Anterior cingulate cortex (tissue), 58 donors: ENCODE measurements around the gene ZNF268.
"Not testable (repeated sequence)": the region's sequence is repeated elsewhere in the genome, so short reads cannot be mapped to it uniquely, and the experiment has no call there.

ENCODE experiments used
- DNase-seq, 58 donors: peaks; one replicate each; lab custom pipeline; 2025; lab: John Stamatoyannopoulos, UW

Gene ZNF268

DNA sequence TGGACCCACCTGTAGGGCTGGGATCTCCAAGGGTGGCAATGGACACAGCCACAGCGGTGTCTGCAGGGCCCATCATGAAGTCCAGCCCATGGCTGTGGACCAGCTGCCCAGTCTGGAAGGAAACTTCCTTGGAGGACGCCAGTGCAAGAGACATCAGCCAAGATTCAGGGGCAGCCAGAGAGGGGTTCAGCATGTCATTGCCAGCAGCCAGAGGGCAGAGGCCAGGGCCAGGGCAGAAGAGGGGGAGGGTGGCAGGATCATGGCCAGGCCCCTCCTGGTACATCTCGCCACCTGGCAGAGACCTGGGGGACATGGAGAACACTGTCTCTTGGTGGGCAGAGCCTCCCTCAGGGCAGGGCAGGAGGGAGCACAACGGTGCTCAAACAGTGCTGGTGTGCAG, 44.2 kb downstream of the ZNF268 start:
- DNase-seq: no peak

- no peak for DNase-seq
Measured at GRCh38 chr12:133226690-133227089, 45.4 kb downstream of the ZNF268 start.

- DNase-seq: no peak
Measured at GRCh38 chr12:133227281-133227852, 46.1 kb downstream of the ZNF268 start.

- DNase-seq: no peak
Measured at GRCh38 chr12:133231001-133231400, 49.7 kb downstream of the ZNF268 start.

- DNase-seq: no peak
Measured at GRCh38 chr12:133233006-133233405, 51.7 kb downstream of the ZNF268 start.

DNA sequence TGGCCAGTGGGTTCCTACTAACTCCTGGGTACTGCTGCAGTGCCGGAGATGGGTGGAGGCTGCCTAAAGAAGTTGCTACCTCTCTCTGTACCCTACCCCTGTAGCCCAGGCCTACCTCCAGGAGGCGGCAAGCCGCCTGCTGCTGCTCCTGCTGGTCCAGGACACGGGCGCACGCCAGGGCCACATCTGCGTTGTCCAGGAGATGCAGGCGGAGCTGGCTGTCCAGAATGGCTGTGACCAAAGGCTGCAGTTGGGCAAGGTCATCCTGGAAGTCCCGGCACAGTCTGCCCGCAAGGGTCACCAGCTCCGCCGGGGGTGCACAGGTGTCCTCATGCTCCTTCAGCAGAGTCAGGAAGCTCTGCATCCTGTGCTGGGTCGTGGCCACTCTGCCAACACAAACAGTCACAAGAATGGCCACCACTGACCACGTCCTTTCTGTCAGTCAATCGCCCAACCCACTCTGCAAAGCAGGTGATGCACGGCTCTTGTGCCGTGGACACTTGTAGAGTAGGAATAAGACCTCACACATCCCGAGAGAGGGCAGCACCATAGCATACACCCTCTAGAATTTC, 52.8 kb downstream of the ZNF268 start:
- no peak for DNase-seq

GRCh38 chr12:133234971-133235370, 53.7 kb downstream of the ZNF268 start:
- no peak for DNase-seq

- DNase-seq: no peak
Measured at GRCh38 chr12:133235401-133236112, 54.3 kb downstream of the ZNF268 start, which contains the start of gene ANHX. Gene ANHX, minus strand, starts transcription at chr12:133235877. Its CDS starts 1,521 bp downstream, at chr12:133234356.

DNA sequence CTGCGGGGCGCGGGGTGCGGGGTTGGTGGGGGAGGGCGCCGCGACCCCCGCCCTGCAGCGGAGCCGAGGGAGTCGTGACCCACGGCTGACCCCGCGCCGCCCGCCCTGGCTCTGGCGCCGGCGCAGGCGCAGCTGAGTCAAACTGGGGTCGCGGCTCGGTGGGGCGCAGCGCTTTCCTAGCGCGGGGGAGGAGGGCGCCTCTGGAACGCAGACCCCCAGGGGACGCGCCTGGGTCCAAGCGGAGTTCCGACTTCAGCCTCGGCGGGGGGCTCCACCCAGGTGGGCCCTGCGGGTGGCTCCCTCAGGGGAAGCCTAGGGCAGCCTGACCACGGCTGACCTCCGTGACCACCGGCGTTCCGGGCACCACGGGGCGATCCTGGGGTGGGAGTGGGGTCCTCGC, 54.8 kb downstream of the ZNF268 start:
- no peak for DNase-seq

DNA sequence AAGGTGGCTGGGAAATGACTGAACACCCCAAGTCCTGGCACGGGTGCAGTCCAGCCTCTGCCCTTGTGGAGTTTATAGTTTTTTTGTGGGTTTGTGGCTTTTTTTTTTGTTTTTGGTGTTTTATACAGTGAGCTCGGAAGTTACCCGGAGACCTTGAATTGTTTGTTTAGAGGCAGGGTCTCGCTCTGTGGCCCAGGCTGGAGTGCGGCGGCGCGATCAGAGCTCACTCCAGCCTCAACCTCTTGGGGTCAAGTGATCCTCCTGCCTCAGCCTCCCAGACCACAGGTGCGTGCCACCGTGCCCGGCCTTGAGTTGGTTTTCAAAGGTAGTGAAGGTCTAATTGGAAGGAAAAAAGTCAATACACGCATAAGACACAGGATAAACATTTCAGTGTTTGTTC, 55.3 kb downstream of the ZNF268 start:
- DNase-seq: no peak

- DNase-seq: no peak
Measured at GRCh38 chr12:133251732-133252131, 70.4 kb downstream of the ZNF268 start.

DNA sequence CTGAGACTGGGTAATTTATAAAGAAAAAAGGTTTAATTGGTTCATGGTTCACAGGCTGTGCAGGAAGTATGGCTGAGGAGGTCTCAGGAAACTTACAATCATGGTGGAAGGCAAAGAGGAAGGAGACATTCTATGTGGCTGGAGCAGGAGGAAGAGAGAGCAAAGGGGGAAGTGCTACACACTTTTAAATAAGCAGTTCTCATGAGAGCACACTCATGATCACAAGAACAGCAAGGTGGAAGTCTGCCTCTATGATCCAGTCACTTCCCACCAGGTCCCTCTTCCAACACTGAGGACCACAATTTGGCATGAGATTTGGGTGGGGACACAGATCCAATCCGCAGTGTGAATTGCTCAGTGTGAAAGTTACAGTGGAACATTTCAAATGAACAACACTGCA, 74.5 kb downstream of the ZNF268 start:
- not testable (repeated sequence) for DNase-seq

GRCh38 chr12:133256321-133256720, 75.0 kb downstream of the ZNF268 start:
- no peak for DNase-seq

DNA sequence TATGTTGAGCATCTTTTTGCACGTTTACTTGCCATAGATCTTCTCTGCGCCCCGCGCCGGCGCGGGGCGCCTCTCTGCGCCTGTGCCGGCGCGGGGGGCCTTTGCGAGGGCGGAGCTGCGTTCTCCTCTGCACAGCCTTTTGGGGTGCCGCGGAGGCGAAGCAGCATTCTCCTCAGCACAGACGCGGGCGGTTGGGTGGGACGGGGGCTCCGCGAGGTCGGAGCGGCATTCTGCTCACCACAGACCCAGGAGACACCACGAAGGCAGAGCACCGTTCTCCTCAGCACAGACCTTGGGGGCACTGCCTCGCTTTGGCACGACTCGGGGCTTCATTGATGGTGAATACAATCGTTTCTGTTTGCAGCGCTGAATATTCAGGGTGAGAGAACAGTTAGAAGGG, 82.9 kb downstream of the ZNF268 start:
- DNase-seq: no peak
